Hepatocyte (in vitro differentiated cells): ENCODE data around the gene SETD4. TPM values are rescaled to one million over a fixed set of nuclear protein-coding genes. Genes with fewer than 3 reads are reported as not detected.

Experiments used
- DNase-seq: peaks from one replicate; pipeline ENCODE4 v3.0.0-alpha.2; 2016; ENCODE audit warnings: low spot score
- H2AFZ ChIP-seq: fragments of 200-600 bp; sonication (generic); 2 replicates; pipeline ENCODE4 v1.6.0; 2016; ENCODE audit warnings: antibody characterized with exemption, mild to moderate bottlenecking
- H3K27ac ChIP-seq: fragments of 200-600 bp; sonication (generic); 2 replicates; pipeline ENCODE4 v1.5.1; 2016; ENCODE audit warnings: mild to moderate bottlenecking
- H3K27me3 ChIP-seq: fragments of 200-600 bp; sonication (generic); 2 replicates; pipeline ENCODE4 v1.6.1; 2016
- H3K36me3 ChIP-seq: fragments of 200-600 bp; sonication (generic); replicated peaks from 2 replicates; pipeline ENCODE4 v1.5.1; 2016; ENCODE audit warnings: low read depth; ENCODE audit not compliant: insufficient read depth
- H3K4me1 ChIP-seq: fragments of 200-600 bp; sonication (generic); 2 replicates; pipeline ENCODE4 v1.5.1; 2016; ENCODE audit warnings: mild to moderate bottlenecking, moderate library complexity; ENCODE audit not compliant: insufficient read depth
- H3K4me2 ChIP-seq: fragments of 200-600 bp; sonication (generic); 2 replicates; pipeline ENCODE4 v1.6.0; 2016
- H3K4me3 ChIP-seq: fragments of 200-600 bp; sonication (generic); 2 replicates; pipeline ENCODE4 v1.5.1; 2016; ENCODE audit warnings: mild to moderate bottlenecking
- H3K79me2 ChIP-seq: fragments of 200-600 bp; sonication (generic); 2 replicates; pipeline ENCODE4 v1.6.0; 2017; ENCODE audit warnings: mild to moderate bottlenecking
- H3K9me2 ChIP-seq: fragments of 200-600 bp; sonication (generic); replicated peaks from 2 replicates; pipeline ENCODE4 v1.6.0; 2017; ENCODE audit warnings: mild to moderate bottlenecking; ENCODE audit not compliant: insufficient read depth
- H3K9me3 ChIP-seq: fragments of 200-600 bp; sonication (generic); 2 replicates; pipeline ENCODE4 v1.5.1; 2016; ENCODE audit warnings: low read depth, mild to moderate bottlenecking
- H4K20me1 ChIP-seq: fragments of 200-600 bp; sonication (generic); 2 replicates; pipeline ENCODE4 v1.6.0; 2016; ENCODE audit warnings: mild to moderate bottlenecking; ENCODE audit not compliant: insufficient read depth, poor library complexity, severe bottlenecking
- CTCF ChIP-seq: fragments of 200-600 bp; sonication (generic); IDR thresholded peaks from 2 replicates; pipeline ENCODE4 v1.5.1; 2016; ENCODE audit warnings: antibody characterized with exemption, mild to moderate bottlenecking; ENCODE audit not compliant: poor library complexity
- EZH2 ChIP-seq: fragments of 200-600 bp; sonication (generic); IDR thresholded peaks from 2 replicates; pipeline ENCODE4 v1.6.1; 2016; ENCODE audit warnings: antibody characterized with exemption, mild to moderate bottlenecking, borderline replicate concordance
- EZH2phosphoT487 ChIP-seq: fragments of 200-600 bp; sonication (generic); IDR thresholded peaks from one replicate; pipeline ENCODE4 v1.6.1; 2018; ENCODE audit warnings: antibody characterized with exemption, mild to moderate bottlenecking, low read depth, moderate library complexity; ENCODE audit not compliant: unreplicated experiment, severe bottlenecking
- WGBS: methylation state at CpG from one replicate; pipeline ENCODE4 v1.1.6; 2016; ENCODE audit warnings: low lambda C conversion rate; ENCODE audit errors: missing lambda C conversion rate; 5-methylcytosine and 5-hydroxymethylcytosine counted together
- polyA plus RNA-seq: library from polyadenylated mRNA; unstranded; fragments of >200 nt; fragmentation: Nextera tagmentation; extraction: Ambion mirVana; gene quantifications from 2 replicates; pipeline ENCODE4 v1.2.1, GENCODE V29; 2016
- total RNA-seq: library from RNA; depleted of rRNA; stranded (reverse); fragments of >200 nt; gene quantifications from 2 replicates; pipeline ENCODE4 v1.2.3, GENCODE V29; 2014

Gene SETD4
- total and polyA plus RNA-seq, 2 experiments from 2014 or later = 13.7 to 16.6 TPM

DNA sequence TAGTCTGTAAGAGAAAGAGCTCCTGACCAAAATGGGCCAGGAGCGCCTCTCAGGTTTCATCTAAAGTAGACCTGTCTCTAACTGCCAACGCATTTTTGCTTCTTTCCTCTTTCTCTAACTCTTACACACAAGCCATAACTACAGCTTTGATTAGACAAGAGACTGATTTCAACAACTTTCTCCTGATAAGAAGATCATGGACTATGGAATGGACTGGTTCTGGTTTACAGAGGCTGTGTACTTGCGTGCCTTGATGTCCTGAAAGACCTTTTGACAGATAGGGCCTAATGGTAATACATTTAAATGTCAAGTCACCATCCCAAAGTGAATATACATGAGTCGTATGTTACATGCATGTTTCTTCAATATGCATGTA lies 3.7 kb upstream of the SETD4 start:
- Histone ChIP-seq H4K20me1 (no peaks in the 10 kb centered on the region), H3K27ac (no peak overlapping the region), H3K79me2 (peaks cover 6% of the 10 kb centered on the region), H3K4me3 (no peak overlapping the region), H3K4me2 (no peak overlapping the region), H3K27me3 (no peaks in the 10 kb centered on the region), H3K36me3 (no peaks in the 10 kb centered on the region), H3K9me3 (peaks cover 3% of the 10 kb centered on the region), H3K4me1 (peaks cover 5% of the 10 kb centered on the region), H3K9me2 (no peaks in the 10 kb centered on the region), H2AFZ (no peak overlapping the region)
- 62% methylated on average over 4 of the region's 4 CpGs for WGBS
- no peak for TF ChIP-seq EZH2phosphoT487
- TF ChIP-seq CTCF = no peak
- TF ChIP-seq EZH2 = no peak
- no peak for DNase-seq

DNA sequence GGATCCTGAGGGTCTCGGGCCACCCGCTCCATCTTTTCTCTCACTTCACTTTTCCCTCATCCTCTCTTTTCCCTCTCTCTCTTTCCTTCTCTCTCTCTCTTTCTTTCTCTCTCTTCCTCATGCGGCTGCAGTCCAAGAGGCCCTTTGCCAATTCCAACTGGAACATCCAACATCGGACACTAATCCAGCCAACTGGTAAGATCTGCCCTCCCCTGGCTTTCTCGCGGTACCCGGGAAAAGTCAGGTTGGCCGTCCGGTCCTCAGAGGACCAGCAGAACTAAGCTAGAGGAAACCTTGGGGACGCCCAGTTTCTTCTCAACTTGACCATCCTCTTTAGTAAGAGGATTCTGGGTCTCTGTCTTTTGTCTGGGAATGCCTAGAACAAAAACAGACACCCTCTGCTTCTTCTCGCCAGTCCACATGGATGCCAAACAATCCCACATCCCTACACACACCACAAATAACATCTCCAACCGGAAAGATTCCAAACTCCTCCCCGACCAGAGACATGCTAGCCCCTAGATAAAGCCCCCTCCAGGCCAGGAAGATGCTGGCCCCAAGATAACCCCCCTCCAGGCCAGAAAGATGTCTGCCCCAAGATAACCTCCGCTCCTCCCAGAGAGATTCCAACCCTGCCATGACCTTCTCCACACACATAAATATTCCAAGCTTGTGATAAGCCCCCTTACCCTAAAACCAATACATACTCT lies 3.2 kb upstream of the SETD4 start:
- DNase-seq = no peak
- H4K20me1 ChIP-seq = no peaks in the 10 kb centered on the region
- H3K4me1 ChIP-seq = peaks cover 10% of the 10 kb centered on the region
- TF ChIP-seq EZH2phosphoT487 (no peak), EZH2 (no peak), CTCF (no peak)
- no peak overlapping the region for H3K4me2 ChIP-seq
- H3K4me3 ChIP-seq = no peak overlapping the region
- H3K79me2 ChIP-seq = peaks cover 11% of the 10 kb centered on the region
- WGBS = 79% methylated on average over 14 of the region's 14 CpGs
- no peaks in the 10 kb centered on the region for H3K27me3 ChIP-seq
- no peak overlapping the region for H2AFZ ChIP-seq
- H3K36me3 ChIP-seq = no peaks in the 10 kb centered on the region
- no peak overlapping the region for H3K27ac ChIP-seq
- H3K9me2 ChIP-seq = no peaks in the 10 kb centered on the region
- no peaks in the 10 kb centered on the region for H3K9me3 ChIP-seq

DNA sequence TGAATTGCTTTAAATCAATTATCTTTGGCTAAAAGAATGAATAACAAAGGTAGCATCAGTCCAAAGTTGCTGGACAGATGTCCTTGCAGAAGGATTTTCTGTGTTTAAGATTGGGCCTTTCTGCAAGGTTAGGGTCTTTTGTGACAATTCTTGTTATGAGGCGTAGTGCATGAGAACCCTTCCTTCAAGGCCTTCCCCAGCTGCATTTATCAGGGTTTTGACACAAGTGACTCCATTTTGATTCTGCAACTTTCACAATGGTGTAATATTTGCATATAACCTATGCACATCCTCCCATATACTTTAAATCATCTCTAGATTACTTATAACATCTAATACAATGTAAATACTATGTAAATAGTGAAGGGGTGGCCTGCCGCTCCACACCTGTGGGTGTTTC lies 1.1 kb upstream of the SETD4 start:
- Histone ChIP-seq H4K20me1 (no peaks in the 10 kb centered on the region), H3K36me3 (no peaks in the 10 kb centered on the region), H3K4me3 (peak overlapping the region; percentile 81), H3K27ac (no peak overlapping the region), H3K27me3 (no peaks in the 10 kb centered on the region), H3K9me2 (no peaks in the 10 kb centered on the region), H2AFZ (peak overlapping the region; percentile 47), H3K9me3 (no peaks in the 10 kb centered on the region), H3K79me2 (peaks cover 28% of the 10 kb centered on the region), H3K4me1 (peaks cover 11% of the 10 kb centered on the region), H3K4me2 (no peak overlapping the region)
- WGBS = 96% methylated on average over 2 of the region's 2 CpGs
- DNase-seq = no peak
- TF ChIP-seq EZH2 = no peak
- no peak for TF ChIP-seq EZH2phosphoT487
- TF ChIP-seq CTCF = no peak
